Stimulated activated CD8-positive, alpha-beta memory T cell treated with anti-CD3 and anti-CD28 coated beads, Interleukin-7, amount 100 ng/mL, for 4 hours (primary cell): ENCODE data around the gene LRRC32.

Experiments
- DNase-seq, 2 donors: peaks; one replicate each; pipeline ENCODE4 v3.0.0-alpha.2; 2020; ENCODE audit warnings: low read depth in 2 of 2

The LRRC32 gene

DNA sequence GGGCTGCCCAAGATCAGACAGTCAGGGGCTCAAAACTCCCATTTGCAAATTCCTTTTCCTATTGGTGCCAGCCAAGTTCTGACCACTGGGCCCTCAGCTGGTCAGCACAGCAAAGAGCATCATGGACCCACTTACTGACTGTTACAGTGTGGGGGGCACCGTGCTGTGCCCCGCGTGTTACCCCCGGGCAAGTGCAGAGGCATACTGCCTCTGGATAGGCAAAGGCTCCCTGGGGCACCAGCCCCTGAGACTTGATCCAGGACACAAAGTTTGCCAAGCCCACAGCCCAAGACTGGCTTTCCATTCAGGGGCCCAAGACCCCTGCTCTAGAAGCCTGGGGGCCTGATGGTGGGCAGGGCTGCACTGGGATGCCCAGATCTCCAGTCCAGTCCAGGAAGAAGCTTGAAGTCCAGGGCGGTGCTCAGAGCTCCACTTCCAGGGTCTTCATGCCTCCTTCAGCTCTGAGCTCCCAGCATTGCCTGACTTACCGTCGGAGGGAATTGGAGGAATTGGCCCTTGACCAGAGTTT is 6.6 kb downstream of the LRRC32 start:
- no peak for DNase-seq

- no peak for DNase-seq
These were observed 7.1 kb downstream of the LRRC32 start for GRCh38 chr11:76663486-76663810.

DNA sequence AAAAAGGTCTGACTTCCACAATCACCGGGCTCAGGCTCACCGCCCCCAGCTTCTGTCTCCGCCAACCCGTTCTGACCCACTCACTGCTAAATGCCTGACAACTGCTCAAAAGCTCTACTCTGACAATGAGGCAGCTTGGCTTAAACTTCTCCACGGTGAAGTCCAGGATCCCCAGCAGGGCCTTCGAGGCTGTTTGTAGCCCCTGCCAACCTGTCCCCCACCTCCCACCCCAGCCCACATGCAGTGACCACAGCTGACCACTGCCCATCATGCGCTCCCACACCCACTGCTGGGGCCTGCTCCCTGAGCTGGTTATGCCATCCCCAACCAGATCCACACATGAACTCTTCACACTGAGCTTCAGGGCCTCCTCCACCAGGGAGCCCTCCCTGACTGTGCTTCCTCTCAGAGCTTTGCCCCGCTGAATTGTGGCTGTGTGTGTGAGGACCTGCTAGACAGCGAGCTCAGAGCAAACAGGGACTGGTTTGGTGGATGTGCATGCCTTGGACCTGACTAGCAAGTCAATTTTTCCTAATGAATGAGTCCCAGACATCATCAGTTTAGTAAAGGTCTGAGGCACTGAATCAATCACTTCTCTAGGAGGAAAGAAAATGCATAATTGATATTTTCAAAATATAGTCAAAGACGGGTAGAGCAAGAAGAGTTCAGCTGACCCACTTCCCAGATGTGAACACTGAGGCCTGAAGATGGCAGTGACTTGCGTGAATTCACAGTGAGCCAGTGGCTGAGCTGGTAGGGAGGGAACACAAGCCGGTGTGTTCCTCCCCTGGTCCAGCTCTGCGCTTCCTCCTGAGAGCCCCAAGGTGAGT is 7.7 kb downstream of the LRRC32 start:
- no peak for DNase-seq

- no peak for DNase-seq
These were observed 8.6 kb downstream of the LRRC32 start for GRCh38 chr11:76661834-76662434.

- DNase-seq: no peak
These were observed 9.2 kb downstream of the LRRC32 start for GRCh38 chr11:76661306-76661751.

DNA sequence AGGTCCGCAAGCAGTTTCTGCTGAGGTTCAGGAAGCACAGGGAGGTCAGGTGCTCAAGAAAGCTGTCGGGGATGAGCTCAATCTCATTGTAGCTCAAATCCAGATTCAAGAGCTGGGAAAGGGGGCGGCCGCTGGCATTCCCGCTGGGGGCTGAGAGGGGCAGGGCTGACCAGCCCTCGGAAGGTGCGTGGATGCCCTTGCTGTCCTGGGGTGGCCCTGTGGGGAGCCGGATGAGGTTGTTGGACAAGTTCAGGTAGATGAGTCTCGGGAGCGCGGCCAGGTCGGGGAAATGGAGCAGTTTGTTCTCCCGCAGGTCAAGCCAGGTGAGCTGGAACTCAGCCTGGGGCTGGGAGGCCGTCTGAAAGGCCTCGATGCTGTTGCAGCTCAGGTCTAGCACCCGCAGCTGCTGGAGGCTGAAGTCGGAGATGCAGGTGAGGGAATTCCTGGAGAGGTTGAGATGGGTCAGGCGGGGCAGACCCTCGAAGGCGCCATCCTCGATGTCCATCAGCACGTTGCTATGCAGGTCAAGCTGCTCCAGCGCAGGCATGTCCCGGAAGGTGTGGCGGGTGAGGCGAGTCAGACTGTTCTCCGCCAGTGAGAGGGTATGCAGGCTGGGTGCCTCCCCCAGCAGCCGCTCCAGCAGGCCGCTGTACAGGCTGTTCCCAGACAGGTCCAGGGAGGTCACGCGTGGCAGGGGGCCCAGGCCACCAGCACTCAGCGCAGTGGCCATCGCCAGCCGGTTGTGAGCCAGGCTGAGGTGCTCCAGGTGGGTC is 9.8 kb downstream of the LRRC32 start:
- no peak for DNase-seq

DNA sequence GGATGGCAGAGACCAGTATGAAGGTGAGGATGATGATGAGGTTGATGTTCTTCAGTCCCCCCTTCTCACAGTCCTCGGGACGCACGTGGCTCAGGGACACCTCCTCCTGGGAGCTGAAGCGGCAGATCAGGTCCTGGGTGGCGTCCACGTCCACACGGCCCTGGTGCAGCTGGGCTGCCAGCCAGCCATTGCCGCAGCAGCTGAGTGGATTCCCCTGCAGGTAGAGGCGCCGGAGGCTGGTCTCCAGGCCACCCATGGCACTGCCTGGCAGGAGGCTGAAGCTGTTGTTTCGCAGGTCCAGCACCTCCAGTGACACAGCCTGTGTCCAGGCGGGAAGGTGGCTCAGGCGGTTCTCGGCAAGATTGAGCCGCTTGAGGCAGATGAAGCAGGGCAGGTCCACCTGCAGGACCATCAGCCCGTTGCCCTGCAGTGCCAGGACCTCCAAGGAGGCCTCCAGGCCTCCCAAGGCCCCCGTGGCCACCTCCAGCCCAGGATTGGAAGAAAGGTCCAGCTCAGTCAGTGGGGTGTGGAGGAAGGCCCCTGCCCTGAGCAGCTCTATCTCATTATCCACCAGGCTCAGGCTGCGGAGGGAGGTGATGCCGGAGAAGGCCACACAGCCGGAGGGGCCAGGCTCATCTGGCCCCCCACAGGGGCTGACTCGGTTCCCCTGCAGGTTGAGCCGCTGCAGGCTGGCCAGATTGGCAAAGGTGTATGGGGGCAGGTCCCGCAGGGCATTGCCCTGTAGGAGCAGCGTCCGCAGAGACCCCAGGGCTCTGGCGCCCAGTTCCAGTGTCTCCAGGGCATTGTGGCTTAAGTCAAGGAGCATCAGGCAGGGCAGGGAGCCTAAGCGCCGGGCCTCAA is 10.6 kb downstream of the LRRC32 start:
- no peak for DNase-seq

- DNase-seq: no peak
These were observed 11.6 kb downstream of the LRRC32 start for GRCh38 chr11:76658651-76659650.

DNA sequence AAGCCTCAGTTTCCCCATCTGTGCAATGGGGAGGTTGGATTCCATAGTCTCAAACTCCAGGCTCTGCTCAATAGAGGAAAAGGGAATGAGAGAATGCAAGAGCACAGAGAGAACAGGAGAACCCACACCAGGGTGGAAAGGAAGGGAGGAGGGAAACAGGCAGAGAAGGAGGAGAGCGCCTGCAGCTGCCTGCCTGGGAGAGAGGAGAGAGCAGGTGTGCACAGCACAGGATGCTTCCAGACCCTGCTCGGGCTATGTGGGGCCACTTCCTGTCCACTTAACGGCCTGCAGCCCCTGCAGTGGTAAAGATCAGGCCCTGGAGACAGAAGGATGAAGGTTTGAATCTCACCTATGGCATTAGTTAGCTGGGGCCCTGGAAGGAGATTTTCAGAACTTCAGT is 12.3 kb downstream of the LRRC32 start:
- DNase-seq: no peak

GRCh38 chr11:76657187-76658170 is 13.1 kb downstream of the LRRC32 start:
- no peak for DNase-seq

- DNase-seq: no peak
These were observed 13.9 kb downstream of the LRRC32 start for GRCh38 chr11:76656571-76657081.

DNA sequence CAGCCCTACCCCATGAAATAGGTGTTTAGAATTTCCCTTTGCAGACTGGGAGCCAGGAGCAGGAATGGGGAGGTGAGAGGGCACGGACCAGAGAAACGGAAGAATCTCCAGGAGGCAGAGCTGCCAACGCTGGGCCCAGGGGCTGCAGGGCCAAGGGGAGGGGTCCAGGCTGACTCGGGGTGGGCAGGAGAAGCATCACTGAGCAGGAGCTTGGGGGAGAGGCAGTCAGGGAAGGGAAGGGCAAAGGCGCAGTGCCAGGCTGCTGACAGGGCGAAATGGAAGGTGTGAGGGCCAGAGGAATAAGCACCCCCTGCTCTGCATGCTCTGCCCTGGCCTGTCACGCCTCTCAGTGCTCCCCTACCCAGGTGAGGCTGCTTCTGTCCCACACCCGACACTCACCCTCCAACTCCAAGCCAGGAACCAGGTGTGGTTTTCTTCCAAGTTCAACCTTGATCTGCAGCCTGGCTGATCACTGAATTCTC is 14.5 kb downstream of the LRRC32 start:
- no peak for DNase-seq

DNA sequence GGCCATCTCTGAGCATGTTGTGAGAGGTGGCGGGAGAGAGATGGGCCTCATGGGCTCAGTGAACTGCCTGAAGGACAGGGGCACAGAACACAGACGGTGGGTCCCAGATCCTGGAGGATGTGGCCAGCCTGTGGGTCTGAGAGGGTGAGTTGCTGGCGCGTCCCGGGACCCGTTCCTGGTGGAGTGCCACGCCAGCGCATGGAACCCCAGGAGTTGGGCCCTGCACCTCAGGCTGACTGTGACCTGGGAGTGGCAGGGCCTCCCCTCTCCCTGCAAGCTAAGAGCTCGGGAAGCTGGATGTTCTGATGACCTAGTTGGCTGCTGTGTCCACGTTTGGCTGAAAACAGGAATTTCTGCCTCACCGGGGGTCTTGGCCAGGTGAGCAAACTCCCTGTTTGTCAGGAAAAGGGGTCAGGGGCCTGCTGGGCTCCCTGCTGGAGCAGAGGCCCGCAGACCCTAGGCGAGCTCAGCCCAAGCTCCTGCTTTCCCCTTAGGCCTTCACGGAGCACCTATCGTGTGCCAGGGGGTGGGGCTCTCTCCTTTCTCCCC is 15.0 kb downstream of the LRRC32 start:
- no peak for DNase-seq

GRCh38 chr11:76654980-76655379 is 15.6 kb downstream of the LRRC32 start:
- DNase-seq: no peak

DNA sequence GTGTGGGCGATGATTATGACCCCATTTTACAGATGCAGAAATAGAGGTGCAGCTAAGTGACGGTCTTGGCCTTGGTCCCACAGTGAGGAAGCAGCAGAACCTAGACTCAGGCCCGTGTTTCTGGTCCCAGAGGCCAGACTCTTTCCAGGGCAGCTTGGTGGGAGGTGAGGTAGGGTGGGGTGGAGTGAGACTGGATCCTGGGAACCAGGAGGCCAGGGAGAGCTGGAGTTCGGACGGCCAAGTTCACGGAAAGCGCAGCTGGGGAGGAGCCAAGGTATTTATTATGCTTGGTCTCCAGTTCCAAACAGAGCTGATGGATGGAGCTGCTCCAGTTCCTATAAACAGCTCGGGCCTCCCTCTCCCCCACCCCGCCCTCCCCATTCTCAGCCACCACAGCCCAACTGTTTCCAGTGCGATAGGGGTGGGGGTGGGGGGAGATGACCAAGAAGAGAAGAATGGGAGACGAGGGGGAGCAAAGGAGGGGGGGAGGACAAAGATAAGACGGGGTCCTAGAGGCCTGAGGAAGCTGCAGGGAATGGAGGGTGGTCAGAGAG is 16.2 kb downstream of the LRRC32 start:
- DNase-seq: no peak

DNA sequence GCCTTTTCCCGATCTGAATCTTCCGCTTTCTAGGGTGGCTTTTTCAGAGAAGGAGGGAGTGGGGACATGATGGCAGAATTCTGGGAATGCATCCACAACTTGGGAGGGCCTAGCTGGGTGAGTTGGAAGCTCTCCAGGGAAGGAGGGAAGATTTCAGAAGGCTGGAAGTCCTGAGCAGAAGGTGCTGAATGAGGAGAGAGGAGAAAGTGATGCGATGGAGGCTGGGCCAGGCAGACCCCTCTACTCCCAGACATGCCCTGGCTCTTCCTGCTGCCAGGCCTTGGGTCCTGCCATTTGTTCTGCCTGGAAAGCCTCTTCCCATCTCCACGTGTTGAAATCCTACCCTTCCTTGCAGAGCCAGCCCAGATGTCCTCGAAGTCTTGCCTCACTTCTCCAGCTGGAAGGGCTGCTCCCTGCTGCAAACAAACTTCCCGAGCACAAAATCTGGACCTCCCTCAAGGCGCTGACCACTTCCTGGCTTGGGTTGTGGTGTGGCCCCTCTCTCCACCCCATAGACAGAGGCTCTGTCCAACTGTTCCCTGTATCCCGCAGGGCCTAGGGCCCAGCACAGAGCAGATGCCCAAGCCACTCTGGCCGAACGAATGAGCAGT is 16.8 kb downstream of the LRRC32 start:
- DNase-seq: no peak

DNA sequence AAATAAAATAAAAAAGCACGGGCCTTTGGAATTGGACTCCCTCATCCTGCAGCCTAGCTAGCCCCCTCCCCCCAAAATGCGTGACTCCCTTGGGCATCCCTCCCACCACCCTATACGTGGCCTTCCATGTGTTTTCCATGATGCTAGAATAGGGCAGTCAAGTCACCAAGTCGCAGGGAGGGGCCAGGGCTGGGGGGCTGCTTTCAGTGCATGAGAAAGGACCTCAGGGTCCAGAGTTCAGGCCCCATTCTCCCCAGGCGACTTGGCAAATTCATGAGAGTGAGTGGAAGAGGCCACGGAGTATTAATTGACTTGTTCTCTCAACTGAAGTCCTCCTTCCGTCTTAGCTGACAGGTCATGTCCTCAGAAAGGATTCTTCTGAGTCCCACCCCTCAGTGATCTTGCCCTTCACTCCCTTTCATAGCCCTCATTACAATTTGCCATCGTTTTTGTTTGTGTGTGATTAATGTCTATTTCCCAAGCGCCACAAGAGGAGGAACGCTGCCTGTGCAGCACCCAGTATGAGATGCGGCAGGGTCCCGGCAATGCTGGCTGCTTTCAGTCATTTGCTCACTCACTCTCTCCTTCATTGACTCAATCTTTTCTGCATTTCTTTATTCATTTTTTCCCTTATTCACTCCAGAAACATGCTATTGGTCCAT is 17.4 kb downstream of the LRRC32 start:
- DNase-seq: no peak
